Measurements from ENCODE around the gene ANTXR1.

The ANTXR1 gene

DNA sequence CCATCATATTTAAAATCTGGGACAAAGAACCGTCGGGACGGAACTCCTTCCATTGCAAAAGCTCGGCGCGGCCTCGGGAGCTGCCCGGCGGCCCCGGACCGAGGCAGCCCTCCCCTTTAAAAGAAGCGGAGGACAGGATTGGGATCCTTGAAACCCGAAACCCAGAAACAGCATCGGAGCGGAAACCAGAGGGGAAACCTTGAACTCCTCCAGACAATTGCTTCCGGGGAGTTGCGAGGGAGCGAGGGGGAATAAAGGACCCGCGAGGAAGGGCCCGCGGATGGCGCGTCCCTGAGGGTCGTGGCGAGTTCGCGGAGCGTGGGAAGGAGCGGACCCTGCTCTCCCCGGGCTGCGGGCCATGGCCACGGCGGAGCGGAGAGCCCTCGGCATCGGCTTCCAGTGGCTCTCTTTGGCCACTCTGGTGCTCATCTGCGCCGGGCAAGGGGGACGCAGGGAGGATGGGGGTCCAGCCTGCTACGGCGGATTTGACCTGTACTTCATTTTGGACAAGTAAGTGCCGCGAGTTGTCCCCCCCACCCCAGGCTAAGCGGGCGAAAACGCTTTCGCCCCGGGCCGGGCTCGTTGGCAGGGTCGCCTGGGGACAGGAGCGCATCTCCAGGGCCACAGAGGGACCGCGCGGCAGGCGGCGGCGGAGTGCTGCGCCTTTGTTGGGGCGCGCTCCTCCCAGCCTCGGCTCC, at the start of gene ANTXR1:
Gene ANTXR1 (plus strand): TSS at position 38 of the 698 bp plus-strand sequence. CDS start 321 bp downstream, at position 359.
- DNase-seq (ENCODE audit: low spot score): peak; percentile 22

DNA sequence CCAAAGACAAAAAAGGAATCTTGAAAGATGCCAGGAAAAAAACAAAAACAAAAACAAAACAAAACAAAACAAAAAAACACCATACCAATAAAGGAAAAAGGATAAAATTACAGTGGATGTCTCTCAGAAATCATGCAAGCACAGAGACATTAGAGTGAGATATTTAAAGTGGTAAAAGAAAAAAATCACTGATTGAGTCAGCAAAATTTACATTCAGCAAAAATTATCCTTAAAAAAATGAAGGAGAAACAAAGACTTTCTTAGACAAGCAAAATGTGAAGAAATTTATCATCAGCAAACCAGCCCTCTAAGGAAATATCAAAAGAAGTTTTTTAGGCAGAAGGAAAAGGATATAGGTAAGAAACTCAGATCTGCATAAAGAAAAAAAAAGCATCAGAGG, 48.7 kb upstream of the ANTXR1 start:
- DNase-seq (ENCODE audit: low spot score): no peak

DNA sequence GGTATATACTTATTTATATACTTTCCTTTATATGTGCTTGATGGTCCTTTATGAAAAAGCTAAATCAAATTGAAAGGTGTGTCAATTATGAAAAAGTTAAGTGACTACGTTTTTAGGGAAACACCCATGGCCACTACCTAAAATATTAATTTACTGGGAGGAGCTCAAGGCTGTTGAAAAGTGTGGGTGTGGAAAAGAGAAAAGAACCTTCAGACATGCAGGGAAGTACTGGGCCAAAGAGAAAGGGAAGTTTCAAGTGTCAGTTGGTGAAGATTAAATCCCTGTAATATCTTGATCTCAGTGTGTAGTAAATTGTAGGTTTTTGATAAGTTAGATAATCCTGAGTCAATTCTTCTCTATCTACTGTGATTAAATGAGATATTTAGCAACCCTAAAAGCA, 44.8 kb upstream of the ANTXR1 start:
- no peak for DNase-seq (ENCODE audit: low spot score)

DNA sequence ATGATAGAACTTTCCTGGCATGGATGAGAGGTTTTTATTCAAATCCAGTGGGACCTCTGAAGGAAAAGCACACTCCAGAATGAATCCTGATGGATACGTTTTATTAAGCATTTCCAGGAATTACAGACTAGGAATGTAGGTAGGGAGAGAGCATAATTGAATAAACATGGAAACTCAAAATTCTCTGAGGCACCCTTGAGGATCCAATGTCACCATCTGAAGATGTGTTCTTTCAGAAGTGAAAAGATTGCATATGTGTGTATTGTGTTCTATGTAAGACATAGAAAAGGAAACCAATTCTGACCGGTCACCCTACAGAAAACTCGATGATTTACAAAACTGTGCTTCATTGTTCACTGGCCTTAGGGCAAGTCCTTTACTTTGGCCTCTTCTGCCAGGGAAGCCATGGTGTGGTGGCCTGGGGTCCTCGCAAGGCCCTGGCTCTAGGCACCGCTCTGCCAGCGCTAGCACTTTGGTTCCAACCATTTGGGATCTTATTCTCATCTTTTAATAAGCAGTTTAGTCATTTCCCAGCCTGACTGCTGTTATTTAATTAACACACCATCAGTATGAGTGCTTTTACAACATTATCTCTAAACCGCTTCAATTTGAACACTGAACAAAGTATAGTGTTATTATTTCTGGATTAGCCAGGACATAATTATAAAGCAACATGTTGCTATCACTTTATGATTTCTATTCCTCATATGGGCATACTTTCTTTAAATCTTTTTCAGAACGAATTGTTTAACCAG, 43.1 kb upstream of the ANTXR1 start:
- no peak for DNase-seq (ENCODE audit: low spot score)

DNA sequence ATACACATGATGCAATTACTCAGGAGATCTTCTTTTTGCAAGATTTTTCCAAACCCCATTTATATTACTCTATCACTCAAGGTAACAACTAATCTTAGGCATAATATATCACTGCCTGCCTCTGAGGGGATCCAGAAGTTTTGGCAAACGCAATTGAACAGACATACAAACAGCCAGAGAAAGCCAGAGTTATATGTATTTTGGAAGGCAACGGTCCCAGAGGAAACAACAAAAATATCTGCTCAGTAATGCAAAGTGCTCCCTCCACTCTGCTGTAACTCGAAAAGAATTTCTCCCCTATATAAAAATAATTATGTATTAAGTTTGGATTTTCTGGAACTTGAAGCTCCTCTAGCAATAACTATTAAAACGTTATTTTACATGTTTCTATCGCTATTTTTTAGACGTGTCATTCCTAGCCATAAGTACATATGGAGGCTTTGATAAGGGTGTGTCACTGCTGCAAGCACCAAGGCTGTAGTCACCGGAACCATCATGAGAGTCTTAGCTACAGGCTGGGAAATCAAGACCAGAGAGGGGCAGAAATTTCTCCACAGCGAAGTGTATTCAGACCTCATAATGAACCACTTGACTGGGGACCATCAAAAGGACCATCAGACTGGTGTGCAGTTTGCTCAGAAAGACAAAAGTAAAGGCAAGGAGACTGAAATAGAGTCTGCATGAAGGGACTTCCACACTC, 42.3 kb upstream of the ANTXR1 start:
- no peak for DNase-seq (ENCODE audit: low spot score)

DNA sequence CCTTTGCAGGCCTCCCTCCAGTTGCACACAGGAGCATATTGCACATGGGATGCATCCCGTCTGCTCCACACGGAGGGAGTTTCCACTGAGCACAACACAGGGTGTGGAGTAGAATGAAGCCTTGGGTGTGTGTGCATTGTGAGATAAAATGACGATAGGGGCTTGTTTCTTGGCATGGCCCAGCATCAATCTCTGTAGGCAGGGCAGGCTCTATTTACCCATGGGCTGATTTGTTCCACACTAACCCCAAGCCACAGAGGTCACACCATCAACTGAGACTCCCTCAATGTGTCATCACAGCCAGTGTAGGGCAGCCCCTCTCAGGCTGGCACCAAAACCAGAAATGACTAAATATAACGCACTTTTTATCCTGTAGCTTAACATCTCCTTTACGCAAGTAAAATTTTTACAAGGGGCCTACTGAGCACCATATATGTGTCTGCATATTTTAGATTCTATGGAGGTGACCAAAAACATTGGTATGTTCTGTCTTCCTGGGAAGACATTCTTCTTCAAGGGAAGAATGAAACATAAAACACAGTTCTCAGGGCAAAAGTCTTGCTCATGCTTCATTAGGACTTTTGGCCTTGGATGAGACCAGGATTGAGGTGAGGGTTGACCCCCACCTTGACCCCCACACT, 41.3 kb upstream of the ANTXR1 start:
- no peak for DNase-seq (ENCODE audit: low spot score)

DNA sequence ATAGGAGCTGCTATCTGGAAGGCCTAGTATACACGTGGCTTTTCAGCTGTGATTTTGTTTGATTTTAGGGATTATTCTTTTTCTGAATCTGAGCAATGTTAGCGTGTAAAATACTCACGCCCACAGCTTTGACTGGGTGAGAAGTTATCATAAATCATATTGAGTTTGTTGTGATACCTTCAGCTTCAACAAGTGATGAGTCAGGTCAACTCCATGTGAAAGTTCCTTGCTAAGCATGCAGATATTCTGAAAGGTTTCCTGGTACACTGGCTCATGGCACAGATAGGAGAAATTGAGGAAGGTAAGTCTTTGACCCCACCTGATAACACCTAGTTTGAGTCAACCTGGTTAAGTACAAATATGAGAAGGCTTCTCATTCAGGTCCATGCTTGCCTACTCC, 38.7 kb upstream of the ANTXR1 start, which contains the start of gene GKN1:
Gene GKN1 (plus strand): TSS at position 386 of the 400 bp plus-strand sequence. CDS start 42 bp downstream, outside the sequence.
- no peak for DNase-seq (ENCODE audit: low spot score)

DNA sequence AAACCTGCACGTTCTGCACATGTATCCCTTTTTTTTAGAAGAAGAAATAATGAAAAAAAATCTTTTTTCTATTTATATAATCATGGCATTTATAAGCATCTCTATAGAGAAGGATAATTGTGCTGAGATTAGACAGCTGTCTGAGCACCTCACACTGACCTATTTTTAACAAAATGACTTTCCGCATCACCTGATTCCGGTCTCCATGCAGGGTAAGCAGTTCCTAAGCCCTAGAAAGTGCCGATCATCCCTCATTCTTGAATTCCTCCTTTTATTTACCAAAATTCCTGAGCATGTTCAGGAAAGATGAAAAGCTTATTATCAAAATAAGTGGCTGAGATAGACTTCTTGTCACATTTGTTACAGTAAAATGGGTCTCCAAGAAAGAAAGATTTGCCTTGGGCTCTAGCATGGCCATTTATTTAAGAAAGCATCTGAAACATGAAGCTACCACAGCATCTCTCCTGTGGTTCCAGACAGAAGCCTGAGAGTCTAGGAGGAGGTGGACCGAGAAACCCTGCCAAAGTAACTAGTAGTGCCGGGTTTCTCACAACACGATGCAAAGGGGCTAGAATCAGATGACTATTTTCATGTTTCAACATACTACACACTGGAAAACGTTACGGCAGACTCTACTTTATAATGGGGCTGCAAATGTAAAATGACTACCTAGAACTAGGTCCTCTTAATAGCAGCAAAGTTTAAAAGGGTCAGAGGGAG, 37.9 kb upstream of the ANTXR1 start:
- DNase-seq (ENCODE audit: low spot score): no peak

DNA sequence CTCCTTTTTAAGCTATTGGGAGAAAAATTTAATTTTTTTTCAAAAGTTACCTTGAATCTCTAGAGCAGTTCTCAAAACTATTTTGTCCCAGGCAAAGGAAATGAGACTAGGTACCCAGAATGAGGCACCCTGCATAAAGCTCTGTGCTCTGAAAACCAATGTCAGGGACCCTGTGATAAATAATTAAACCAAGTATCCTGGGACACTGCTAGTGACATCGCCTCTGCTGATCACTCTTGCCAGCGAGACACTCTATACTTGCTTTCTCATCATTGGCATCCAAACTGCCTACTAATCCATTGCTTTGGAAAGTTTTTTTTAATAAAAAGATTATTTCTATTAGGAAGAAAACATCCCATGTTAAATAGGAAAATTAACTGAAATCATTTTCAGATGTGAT, 37.1 kb upstream of the ANTXR1 start:
- no peak for DNase-seq (ENCODE audit: low spot score)

DNA sequence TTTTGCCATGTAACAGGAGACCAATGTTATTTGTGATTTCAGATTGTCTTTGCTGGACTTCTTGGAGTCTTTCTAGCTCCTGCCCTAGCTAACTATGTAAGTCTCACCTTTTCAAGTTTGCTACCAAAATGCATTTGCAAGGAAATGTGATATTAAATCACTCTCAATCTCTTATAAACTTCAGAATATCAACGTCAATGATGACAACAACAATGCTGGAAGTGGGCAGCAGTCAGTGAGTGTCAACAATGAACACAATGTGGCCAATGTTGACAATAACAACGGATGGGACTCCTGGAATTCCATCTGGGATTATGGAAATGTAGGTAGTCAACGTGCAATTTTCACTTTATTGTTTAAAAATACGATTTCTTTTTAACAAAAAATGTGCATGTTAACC, 35.5 kb upstream of the ANTXR1 start:
- no peak for DNase-seq (ENCODE audit: low spot score)

DNA sequence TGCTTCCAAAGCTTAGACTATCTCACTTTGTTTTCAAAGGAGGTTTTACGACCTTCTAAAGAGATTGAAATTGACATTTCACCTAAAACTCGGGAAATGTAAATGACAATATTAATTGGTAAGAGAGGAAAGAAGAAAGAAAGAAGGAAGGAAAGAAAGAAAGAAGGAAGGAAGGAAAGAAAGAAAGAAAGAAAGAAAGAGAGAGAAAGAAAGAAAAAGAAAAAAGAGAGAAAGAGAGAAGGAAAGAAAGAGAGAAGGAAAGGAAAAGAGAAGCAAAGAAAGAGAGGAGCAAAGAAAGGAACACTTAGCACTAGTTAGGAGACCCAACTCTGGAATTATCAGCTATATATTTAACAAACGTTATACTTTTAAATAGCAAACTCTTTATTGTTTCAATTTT, 34.9 kb upstream of the ANTXR1 start:
- DNase-seq (ENCODE audit: low spot score): no peak

DNA sequence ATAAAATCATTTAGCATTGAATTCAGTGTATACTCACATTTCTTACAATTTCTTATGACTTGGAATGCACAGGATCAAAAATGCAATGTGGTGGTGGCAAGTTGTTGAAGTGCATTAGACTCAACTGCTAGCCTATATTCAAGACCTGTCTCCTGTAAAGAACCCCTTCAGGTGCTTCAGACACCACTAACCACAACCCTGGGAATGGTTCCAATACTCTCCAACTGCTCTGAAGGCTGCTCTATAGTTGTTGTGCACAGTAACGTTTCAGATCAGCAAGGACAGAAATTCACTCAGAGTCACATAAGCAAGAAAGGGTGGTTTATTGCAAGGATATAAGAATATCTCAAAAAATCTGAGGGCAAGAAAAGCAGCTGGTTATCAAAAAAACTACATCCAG, 32.0 kb upstream of the ANTXR1 start:
- DNase-seq (ENCODE audit: low spot score): no peak

DNA sequence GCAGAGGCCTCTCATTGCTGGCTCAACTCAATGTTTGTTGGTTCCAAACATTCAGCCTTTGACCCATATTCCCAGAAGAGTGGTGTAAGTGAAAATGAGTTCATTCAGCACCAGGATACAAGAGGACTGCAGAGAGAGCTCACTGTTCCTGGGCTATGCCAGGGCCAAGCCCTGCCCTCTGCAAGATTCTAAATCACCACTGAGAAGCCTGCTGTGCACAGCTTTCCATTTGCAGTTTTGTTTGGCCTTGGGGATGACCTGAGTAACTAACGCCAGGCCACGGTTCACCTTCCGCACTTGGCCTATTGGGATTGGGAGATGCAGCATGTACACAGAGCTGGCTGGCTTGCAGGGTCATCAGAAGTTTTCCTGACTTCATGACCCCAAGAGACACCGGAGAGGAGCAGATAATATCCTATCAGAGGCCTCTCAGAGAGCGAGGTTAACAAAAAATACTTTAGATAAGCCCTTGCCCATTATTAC, 25.9 kb upstream of the ANTXR1 start:
- no peak for DNase-seq (ENCODE audit: low spot score)

DNA sequence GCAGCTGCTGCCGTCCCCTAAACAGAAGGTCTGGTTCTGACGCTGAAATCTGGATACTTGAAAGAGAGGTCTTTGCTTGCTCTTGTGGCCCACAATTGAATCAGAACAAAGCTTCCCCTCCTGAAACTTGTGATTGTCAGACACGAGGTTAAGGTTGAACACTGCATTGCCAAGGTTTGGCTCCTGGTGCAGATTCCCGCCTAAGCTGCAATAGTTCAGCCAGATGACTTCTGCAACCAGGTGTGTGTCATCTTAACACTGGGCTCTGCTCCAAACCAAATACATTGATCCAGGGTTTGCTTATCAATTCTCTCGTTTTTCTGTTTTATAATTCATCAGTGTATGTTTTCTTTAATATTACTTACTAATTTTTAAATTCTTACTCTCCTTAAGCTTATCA, 23.9 kb upstream of the ANTXR1 start:
- DNase-seq (ENCODE audit: low spot score): no peak

DNA sequence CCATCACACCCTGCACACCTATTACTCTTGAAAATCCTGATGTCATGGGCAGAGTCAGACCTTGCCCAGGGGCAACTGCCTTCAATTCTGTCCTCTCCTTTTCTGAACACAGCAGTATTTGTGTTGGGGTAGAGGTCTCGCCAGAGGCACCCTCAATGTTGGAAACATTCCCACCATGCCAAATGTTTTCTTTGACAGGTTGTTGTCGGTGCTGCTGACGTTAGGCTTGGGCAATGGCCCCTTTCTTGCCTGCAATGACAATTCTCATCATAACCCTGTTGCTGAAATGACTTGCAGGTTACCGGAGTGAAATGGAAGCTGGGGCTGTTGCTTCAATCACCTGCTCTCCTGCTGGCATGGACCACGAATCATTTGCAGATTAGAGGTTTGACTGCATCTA, 20.6 kb upstream of the ANTXR1 start:
- no peak for DNase-seq (ENCODE audit: low spot score)

DNA sequence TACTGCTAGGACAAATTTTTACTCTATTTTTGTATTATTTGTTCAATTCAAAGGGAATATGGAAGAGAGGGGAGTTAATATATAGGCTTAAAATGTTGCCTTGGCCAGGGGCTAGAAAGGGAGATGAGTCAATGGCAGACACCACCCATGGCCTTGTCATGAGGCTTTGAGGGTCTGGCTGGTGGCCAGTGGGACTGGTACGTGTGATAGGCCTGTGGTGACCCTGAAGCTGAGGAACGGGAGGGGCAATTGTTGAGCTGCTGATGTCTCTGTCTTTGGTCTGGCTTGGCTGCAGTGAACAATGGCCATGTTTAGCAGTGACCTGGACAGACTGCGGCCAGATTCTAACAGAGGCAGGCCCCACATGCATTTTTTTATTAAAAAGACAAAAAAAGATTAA, 20.0 kb upstream of the ANTXR1 start:
- no peak for DNase-seq (ENCODE audit: low spot score)

DNA sequence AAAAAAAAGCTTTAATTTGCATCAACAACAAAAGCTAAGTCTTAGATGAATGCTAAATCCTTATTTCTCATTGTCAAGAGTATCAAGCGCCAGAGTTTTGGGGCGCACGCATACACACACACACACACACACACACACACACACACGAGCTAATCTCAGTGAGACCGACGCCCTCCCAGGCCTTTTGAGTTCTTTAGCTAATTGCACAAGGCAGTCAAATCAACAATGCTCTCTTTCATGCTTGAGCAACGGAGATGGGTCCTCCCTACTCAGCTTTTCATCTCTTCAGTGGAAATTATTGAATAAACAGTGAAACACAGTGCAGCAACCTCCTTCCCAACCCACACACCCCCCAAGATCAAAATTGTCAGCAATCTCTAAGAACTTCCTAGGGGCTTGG, 19.3 kb upstream of the ANTXR1 start:
- no peak for DNase-seq (ENCODE audit: low spot score)

DNA sequence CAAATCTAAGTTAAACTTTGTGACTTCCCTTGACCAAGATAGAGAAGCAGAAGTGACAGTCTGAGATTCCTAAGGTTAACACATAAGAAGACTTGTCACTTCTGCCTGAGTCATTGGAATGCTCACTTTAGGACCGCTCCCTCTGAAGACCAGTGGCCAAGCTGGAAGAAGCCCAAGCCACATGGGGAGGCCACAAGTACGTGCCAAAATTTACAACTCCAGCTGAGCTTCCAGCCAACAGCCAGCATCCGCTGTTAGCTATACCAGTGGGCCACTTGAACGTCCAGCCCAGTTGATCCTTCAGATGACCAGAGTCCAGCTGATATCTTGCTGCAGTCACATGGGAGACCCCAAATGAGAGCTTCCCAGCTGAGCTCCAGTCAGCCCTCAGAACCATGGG, 18.1 kb upstream of the ANTXR1 start:
- DNase-seq (ENCODE audit: low spot score): no peak

DNA sequence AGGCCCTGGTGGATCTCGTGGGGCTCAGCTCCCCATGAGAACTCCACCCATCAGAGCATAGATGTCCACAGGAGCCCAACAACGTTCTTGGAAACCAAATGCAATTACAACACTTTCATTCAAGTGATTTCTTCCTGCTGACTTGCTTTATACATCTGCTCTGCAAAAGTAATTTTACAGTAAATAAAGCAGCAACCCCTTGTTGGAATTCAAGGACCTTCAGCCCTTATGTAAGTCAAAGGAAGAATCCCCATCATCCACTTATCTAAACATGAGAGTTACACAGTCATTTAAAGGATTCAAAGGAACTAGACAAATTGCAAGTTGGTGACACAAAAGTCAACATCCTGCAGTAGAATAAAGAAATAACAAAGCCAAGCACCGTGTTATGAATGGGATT, 17.1 kb upstream of the ANTXR1 start:
- DNase-seq (ENCODE audit: low spot score): no peak

DNA sequence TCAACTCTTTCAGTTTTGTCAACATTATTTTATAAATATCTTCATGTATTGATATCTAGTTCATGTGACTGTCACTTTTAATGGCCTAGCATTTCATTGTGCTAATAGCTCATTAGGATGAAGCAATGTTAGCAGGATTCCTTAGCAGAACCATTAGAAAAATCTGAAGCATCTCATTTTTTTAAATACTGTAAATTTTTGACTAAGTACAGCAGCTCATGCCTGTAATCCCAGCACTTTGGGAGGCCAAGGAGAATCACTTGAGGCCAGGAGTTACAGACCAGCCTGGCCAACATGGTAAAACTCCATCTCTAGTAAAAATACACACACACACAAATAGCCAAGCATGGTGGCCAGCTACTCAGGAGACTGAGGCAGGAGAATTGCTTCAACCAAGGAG, 15.6 kb upstream of the ANTXR1 start:
- DNase-seq (ENCODE audit: low spot score): no peak

DNA sequence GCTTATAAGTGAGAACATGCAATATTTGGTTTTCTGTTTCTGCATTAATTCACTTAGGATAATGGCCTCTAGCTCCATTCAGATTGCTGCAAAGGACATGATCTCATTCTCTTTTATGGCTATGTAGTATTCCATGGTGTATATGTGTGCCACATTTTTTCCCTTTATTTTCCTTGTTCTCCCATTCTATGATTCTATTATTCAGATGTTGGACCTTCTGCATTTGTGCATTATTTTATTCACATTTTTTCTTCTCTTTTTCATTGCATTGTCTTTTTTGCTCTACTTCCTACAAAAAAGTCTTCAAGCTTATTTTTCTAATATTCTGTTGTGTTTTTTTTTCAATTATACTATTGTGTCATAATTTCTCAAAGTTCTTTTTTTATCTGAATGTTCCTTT, 11.1 kb upstream of the ANTXR1 start:
- DNase-seq (ENCODE audit: low spot score): no peak

DNA sequence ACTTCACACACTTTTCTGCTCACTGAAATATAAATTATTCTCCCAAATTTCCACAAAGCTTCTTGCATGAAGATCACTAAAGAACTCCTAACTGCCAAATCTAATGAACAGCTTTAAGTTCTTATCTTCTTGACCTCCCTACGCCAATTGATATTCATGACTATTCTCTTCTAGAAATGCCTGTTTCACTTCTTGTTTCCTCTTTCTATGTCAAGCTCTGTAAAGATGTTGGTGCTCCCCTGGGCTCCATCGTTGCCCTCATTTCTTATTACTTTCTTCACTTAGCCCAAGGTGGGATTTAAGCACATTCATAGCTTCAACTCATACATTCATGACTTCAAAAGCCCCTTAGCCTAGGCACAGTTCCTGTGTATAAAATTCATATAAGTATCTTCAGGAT, 9.2 kb upstream of the ANTXR1 start:
- no peak for DNase-seq (ENCODE audit: low spot score)
